RCC 7860 (cell line): Measurements from ENCODE around the gene LIPG.
"Not testable (repeated sequence)": the region's sequence is repeated elsewhere in the genome, so short reads cannot be mapped to it uniquely, and the experiment has no call there.

ENCODE experiments used
- DNase-seq: peaks from one replicate; pipeline ENCODE4 v3.0.0-alpha.2; 2015; ENCODE audit warnings: low spot score
- FAIRE-seq: peaks from 2 replicates; lab custom pipeline; 2012; peaks lifted over from hg19 to GRCh38; lab: Jason Lieb, UNC

LIPG gene

GRCh38 chr18:49561289-49562193, at the start of gene LIPG:
LIPG (plus strand) TSS chr18:49562057; CDS start chr18:49562309, 252 bp downstream.
- FAIRE-seq (no peak), DNase-seq (peak; percentile 63)

- not testable (repeated sequence) for DNase-seq, FAIRE-seq
These were observed 49.0 kb upstream of the LIPG start for GRCh38 chr18:49512876-49513275.

DNA sequence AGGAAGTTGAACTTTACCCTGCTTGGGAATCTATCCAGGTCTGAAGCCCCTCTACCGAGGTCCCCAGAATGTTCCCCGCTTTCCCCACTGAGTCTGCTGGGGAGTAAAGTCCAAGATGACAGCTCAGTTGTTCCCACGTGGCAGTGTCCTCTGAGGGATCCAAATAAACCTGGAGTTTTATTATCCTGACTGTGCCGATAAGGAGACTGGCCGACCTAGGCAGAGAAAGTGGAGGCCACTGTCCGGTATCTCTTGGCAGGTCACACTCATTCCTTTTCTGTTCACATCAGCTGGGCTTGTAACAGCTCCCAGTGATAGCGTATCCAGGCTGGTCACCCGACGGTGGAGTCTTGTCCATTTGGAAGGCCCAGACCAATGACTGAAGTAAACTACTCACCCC, 47.3 kb upstream of the LIPG start:
- FAIRE-seq (no peak), DNase-seq (no peak)

DNA sequence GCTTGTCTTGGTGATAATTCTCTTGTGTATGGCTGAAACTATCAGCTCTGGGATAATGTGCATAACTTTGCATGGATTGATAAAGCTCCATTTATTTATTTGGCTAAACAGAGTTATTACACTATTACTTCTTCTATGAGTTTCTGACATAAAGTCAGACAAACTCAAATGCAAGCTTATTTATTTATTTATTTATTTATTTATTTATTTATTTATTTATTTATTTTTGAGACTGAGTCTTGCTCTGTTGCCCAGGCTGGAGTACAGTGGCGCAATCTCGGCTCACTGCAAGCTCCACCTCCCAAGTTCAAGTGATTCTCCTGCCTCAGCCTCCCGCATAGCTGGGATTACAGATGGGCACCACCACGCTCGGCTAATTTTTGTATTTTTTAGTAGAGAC, 46.9 kb upstream of the LIPG start:
- DNase-seq, FAIRE-seq: not testable (repeated sequence)

DNA sequence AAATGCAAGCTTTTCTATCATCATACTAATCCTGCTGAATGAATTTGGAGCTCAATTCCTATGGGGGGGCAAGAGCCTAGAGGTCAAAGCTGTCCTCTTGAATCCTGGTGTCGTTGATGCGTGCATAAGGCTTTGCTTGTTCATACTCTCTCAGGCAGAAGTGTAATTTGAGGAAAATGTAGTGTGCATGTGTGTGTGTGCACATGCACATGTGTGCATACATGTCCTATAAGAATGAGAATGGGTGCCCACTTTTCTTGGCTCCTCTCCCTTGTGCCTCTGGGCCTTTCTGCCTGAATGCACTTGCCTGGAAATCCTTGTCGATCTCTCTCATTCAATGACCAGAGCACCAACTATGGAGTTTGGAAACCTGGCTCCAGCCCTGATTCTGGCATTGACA, 46.3 kb upstream of the LIPG start:
- FAIRE-seq, result no peak
- DNase-seq, result no peak

DNA sequence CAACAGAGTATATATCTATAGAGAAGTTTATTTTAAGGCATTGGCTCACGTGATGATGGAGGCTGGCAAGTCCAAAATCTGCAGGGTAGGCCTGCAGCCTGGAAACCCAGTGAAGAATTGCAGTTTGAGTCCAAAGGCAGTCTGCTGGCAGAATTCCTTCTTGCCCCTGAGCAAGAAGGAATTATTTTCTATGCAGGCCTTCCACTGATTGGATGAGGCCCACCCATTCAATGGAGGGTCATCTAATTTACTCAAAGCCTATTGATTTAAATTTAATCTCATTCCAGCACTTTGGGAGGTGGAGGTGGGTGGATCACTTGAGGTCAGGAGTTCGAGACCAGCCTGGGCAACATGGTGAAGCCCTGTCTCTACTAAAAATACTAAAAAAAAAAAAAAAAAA, 44.4 kb upstream of the LIPG start:
- FAIRE-seq, result no peak

GRCh38 chr18:49519101-49519971, 42.5 kb upstream of the LIPG start:
- FAIRE-seq, result no peak
- no peak for DNase-seq

More for the DNA sequence above, 44.4 kb upstream of the LIPG start:
- no peak for DNase-seq

- DNase-seq (no peak), FAIRE-seq (no peak)
These were observed 41.2 kb upstream of the LIPG start for GRCh38 chr18:49520661-49521145.

GRCh38 chr18:49521216-49521835, 40.5 kb upstream of the LIPG start:
- DNase-seq (no peak), FAIRE-seq (no peak)

DNA sequence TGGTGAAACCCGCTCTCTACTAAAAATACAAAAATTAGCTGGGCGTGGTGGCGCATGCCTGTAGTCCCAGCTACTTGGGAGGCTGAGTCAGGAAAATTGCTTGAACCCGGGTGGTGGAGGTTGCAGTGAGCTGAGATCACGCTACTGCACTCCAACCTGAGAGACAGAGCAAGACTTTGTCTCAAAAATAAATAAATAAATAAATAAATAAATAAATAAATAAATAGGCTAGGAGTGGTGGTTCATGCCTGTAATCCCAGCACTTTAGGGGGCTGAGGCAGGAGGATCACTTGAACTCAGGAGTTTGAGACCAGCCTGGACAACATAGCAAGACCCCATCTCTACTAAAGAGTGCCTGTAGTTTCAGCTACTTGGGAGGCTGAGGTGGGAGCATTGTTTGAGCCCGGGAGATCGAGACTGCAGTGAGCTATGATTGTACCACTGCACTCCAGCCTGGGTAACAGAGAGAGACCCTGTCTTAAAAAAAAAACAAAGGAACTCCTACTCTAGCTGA, 38.2 kb upstream of the LIPG start:
- DNase-seq, FAIRE-seq: not testable (repeated sequence)

DNA sequence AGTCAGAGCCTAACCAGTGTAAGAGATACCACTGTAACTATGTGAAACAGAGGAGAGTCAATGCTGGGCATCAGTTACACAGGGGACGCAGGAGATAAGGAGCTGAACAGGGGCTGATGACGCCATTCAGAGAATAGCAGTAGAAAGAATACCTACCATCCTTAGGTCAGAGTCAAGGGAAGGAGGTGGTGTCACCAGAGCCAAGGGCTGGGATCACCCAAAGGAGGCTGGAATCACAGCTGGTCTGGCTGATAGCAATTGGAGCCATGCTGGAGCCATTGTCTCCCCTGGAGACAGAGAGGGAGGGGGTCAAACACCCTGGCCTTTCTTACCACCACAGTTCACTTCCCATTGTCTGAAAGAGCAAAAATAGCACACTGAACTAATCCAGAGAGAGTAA, 37.5 kb upstream of the LIPG start:
- DNase-seq (no peak), FAIRE-seq (no peak)

GRCh38 chr18:49524951-49525350, 36.9 kb upstream of the LIPG start:
- FAIRE-seq (no peak), DNase-seq (no peak)

DNA sequence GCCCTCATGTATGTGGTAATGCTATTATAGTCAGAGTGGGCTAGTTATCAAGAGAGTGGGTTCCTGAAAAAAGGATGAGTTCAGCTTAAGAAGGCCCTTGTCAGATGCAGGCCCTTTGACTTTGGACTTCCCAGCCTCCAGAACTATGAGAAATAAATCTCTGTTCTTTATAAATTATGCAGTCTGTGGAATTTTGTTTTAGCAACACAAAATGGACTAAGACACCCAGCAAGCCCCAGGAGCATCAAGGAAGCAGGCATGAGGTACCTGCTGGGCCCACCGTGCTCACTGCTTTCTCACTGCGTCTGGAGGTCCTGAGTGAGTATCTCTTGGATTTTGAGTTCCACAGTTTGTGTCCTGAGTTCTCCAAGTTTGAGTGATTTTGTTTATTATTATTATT, 35.9 kb upstream of the LIPG start:
- FAIRE-seq, result no peak

GRCh38 chr18:49527631-49528327, 34.1 kb upstream of the LIPG start:
- DNase-seq (no peak), FAIRE-seq (no peak)

More for the DNA sequence above, 35.9 kb upstream of the LIPG start:
- DNase-seq, result no peak

DNA sequence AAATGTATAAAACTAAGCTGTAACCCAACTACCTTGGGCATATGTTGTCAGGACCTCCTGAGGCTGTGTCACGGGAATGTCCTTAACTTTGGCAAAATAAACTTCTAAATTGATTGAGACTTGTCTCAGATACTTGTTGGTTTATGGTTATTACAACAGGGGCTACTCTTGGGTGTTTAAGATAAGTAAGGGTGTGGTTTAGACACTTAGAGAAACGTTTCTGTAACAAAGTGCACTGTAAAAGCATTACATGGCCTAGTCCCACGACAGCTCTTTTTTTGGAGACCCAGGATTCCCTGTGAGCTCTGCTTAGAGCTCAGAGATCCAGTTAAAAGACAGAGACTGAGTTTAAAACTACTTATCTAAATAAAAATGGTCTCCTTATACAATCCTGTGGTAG, 32.3 kb upstream of the LIPG start:
- DNase-seq (no peak), FAIRE-seq (no peak)

GRCh38 chr18:49531678-49532153, 30.1 kb upstream of the LIPG start:
- no peak for FAIRE-seq
- DNase-seq, result no peak

DNA sequence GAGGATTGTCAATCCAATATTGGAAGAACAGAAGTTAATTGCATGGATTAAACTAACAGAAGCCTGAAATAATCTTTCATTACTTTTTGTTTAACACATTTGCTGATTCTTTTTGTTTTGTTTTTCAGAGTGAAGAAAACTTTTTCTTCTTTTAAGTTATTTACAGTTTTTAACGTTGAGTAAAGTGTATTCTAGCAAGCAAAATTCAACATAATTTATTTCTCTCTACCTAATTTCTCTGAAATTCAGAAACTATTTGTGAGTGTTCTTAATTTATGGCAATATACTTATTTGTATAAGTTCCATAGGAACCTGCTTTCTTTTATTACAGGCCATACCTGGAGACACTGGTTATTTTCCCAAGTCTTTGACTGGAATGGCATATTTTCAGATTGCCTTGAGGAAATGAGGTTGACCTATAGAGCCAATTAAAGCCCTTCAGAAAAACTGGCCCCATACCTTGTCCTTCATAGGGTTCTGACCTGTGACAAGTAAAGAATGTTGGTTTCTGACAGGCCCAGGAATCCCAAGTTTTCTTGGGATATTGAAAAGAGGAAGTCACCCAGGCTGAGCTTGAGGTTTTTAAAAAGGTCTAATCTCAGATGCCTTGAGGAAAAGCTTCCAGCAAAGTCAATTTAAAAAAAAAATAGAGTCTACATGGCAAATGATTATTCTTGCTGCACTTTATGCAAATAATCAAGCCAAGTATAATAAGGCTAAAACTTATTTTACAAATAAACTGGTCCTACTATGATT, 26.8 kb upstream of the LIPG start:
- no peak for FAIRE-seq
- DNase-seq, result no peak

GRCh38 chr18:49537232-49537896, 24.5 kb upstream of the LIPG start:
- FAIRE-seq (no peak), DNase-seq (no peak)

DNA sequence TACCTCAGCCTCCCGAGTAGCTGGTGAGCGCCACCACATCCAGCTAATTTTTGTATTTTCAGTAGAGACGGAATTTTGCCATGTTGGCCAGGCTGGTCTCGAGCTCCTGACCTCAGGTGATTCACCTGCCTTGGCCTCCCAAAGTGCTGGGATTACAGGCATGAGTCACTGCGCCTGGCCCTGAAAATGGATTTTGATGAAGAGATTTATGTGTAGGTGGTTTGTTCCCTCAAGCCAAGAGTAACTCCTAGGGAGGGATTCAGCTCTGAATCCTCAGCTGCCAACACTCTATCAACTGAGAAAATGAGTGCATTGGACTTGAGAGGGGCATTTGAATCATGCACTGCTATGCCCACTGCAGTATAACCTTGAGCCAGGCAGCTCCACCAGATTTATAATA, 17.5 kb upstream of the LIPG start:
- DNase-seq, result peak; percentile 8
- no peak for FAIRE-seq
